D721Med (cell line): Measurements from ENCODE around the gene SMIM13.

ENCODE experiments used
- DNase-seq: peaks from one replicate; pipeline ENCODE4 v3.0.0; 2011; ENCODE audit warnings: low spot score; ENCODE audit not compliant: insufficient read length
- FAIRE-seq: peaks from 2 replicates; lab custom pipeline; 2011; peaks lifted over from hg19 to GRCh38; lab: Jason Lieb, UNC
- TF ChIP-seq, protein P1 (sequence below): IDR thresholded peaks from 2 replicates; pipeline ENCODE4 v1.5.1; 2012; ENCODE audit warnings: mild to moderate bottlenecking, control low read depth; ENCODE audit not compliant: insufficient read depth; ENCODE audit errors: missing control alignments

SMIM13 gene

DNA sequence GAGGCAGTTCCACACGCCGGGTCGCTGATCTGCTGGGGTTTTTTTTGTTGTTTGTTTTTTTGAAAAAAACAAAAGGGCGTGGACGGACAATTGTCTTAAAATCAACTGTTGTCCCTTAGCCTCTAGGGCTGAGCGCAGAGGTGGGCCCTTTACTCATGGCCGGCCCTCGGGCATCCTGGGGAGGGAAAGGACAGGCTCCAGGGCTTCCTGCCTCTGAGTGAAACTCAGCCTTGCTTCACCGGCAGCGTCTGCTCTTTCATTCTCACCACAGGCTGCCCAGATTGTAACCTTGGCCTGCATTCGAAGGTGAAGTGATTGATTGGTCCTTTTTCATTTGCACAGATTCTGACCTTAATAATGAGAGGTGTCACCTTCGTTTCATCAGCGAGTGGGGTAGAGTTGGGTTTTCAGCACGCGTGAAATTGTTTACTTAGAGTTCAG is 797 bp downstream of the SMIM13 start:
- TF ChIP-seq, protein P1, sequence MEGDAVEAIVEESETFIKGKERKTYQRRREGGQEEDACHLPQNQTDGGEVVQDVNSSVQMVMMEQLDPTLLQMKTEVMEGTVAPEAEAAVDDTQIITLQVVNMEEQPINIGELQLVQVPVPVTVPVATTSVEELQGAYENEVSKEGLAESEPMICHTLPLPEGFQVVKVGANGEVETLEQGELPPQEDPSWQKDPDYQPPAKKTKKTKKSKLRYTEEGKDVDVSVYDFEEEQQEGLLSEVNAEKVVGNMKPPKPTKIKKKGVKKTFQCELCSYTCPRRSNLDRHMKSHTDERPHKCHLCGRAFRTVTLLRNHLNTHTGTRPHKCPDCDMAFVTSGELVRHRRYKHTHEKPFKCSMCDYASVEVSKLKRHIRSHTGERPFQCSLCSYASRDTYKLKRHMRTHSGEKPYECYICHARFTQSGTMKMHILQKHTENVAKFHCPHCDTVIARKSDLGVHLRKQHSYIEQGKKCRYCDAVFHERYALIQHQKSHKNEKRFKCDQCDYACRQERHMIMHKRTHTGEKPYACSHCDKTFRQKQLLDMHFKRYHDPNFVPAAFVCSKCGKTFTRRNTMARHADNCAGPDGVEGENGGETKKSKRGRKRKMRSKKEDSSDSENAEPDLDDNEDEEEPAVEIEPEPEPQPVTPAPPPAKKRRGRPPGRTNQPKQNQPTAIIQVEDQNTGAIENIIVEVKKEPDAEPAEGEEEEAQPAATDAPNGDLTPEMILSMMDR: no peak
- no peak for DNase-seq
- FAIRE-seq: no peak

DNA sequence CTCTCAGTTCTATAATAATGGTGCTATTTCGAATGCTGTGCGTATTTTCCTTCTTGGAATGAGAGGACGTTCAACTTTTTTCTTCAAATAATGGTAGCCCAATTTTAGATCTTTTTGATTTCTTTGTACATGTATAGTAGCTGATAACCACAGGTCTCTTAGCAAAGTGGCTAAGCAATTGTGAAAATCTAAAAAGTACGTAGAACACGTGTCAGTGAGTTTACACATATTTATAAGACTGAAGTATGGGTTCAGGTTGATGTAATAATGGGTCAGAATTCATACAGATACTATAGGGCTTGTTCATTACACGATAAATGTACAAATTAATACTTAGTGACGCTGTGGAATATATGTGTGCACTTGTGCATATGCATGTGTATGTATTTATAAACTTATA is 1.3 kb downstream of the SMIM13 start:
- DNase-seq: no peak
- TF ChIP-seq, protein P1: no peak
- FAIRE-seq: no peak

DNA sequence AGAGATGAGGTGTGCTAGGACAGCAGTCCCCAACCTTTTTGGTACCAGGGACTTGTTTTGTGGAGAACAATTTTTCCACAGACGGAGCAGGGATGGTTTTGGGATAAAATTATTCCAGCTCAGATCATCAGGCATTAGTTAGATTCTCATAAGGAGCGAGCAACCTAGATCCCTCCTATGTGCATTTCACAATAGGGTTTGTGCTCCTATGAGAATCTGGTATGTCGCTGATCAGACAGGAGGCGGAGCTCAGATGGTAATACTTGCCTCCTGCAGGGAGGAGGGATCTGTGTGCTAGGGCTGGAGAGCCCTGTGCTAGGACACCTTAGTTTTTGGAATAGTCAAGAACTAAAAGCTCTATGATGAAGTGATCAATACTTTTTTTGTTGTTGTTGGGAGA is 2.5 kb downstream of the SMIM13 start:
- peak; percentile 16 for FAIRE-seq
- DNase-seq: no peak
- TF ChIP-seq, protein P1: no peak

DNA sequence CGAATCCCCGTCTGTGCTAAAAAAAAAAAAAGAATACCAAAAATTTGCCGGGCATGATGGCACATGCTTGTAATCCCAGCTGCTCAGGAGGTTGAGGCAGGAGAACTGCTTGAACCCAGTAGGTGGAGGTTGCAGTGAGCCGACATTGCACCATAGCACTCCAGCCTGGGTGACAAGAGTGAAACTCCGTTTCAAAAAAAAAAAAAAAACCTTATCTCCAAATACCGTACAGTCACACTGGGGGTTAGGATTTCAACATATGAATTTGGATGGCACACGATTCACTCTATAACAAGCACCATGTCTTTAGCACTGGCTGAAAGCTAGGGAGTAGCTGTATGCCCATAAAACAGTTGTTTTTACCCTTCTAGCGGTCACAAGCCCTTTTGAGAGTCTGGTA is 3.8 kb downstream of the SMIM13 start:
- FAIRE-seq (no peak), DNase-seq (no peak)
- TF ChIP-seq, protein P1: no peak

DNA sequence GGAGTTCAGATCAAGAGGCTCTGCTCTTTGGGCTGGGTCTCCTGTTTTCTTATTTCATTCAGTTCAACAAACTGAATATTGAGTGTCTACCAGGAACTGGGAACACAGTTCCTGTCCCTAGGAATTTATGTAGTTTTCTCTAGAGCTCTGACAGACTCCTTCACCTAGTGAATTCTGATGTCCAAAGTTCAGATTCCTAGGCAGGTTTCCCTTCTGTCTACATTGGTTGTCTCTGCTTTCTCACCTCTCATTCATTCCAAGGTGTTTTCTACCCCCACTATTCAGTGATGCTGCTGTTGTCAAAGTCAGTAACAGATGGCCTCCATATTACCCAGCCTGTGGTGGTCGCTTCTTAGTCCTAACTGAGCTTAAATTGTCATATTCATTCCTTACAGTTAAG is 4.4 kb downstream of the SMIM13 start:
- DNase-seq (no peak), FAIRE-seq (no peak)
- TF ChIP-seq, protein P1: no peak

DNA sequence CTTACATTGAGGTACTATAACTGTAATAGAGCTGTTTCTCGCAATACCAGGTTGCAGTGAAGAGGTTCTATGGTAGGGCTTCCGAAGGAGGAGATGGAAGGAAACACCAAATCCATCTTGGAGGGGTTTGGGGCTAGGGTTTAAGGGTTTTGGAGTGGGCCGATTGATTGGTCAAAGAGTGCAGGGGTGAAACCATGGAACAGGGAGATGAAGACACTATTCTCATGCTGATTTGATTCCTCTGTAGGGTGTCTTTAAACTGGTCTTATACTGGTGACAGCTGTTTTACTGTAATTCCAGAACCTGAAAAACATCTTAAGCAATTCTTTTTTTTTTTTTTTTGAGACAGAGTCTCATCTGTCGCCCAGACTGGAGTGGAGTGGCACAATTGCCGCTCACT is 7.8 kb downstream of the SMIM13 start:
- FAIRE-seq (no peak), DNase-seq (no peak)
- TF ChIP-seq, protein P1: no peak

DNA sequence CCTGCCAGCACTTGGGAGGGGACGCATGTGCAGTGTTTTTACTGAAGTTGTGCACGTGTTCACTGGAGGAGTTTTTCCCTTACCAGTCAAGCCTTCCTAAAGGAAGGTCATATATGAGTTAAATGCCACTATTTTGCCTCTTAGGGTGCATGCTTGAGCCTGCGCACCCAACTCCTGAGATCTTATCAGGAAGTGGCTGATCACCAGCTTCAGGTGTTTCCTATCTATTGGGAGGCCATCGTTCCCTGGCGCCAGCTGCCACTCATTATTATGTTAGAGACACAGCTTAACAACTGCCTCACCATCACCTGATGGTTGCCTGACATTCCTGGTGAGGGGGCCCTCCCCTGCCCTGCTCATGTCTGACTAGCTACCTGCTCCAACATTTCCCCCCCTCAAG is 9.4 kb downstream of the SMIM13 start:
- TF ChIP-seq, protein P1: no peak
- no peak for FAIRE-seq
- no peak for DNase-seq
